HepG2 (cell line): ENCODE measurements around the gene ZNF467. TPM values are rescaled to one million over a fixed set of nuclear protein-coding genes. Genes with fewer than 3 reads are reported as not detected.

Source experiments
- CEBPG ChIP-seq: IDR thresholded peaks from 2 replicates; pipeline ENCODE4 v1.6.1; 2016
- DR1 ChIP-seq: sonication (generic); formaldehyde crosslinking; IDR thresholded peaks from 2 replicates; pipeline ENCODE4 v1.8.0; 2021; ENCODE audit warnings: mild to moderate bottlenecking, missing genetic modification reagents, inconsistent platforms
- GABPB1 ChIP-seq: IDR thresholded peaks from 2 replicates; pipeline ENCODE4 v1.6.1; 2016; ENCODE audit warnings: mild to moderate bottlenecking, missing genetic modification reagents, moderate library complexity, missing compliant biosample characterization
- HNRNPK ChIP-seq: fragments of 200-400 bp; formaldehyde crosslinking; IDR thresholded peaks from 2 replicates; pipeline ENCODE4 v1.6.1; 2018; ENCODE audit warnings: low read length, low read depth, moderate library complexity, mild to moderate bottlenecking; ENCODE audit not compliant: poor library complexity, severe bottlenecking
- HNRNPLL ChIP-seq: fragments of 200-400 bp; formaldehyde crosslinking; IDR thresholded peaks from 2 replicates; pipeline ENCODE4 v1.6.1; 2017; ENCODE audit warnings: mild to moderate bottlenecking, low read depth, low read length; ENCODE audit not compliant: poor library complexity, severe bottlenecking
- HOXA3 ChIP-seq: sonication (generic); formaldehyde crosslinking; IDR thresholded peaks from 2 replicates; pipeline ENCODE4 v1.5.0; 2020; ENCODE audit warnings: missing genetic modification reagents
- KDM5B ChIP-seq: sonication (generic); formaldehyde crosslinking; IDR thresholded peaks from 2 replicates; pipeline ENCODE4 v1.4.0; 2020; ENCODE audit warnings: missing genetic modification reagents, mild to moderate bottlenecking, borderline replicate concordance
- MAX ChIP-seq: IDR thresholded peaks from 2 replicates; pipeline ENCODE4 v1.6.1; 2012; ENCODE audit warnings: inconsistent platforms
- PHF5A ChIP-seq: IDR thresholded peaks from one replicate; pipeline ENCODE4 v1.6.1; 2018; ENCODE audit warnings: low read depth, missing genetic modification reagents; ENCODE audit not compliant: unreplicated experiment
- RBFOX2 ChIP-seq: fragments of 200-400 bp; formaldehyde crosslinking; IDR thresholded peaks from 2 replicates; pipeline ENCODE4 v1.6.1; 2017; ENCODE audit warnings: low read depth, mild to moderate bottlenecking, low read length
- RFX5 ChIP-seq: IDR thresholded peaks from 2 replicates; pipeline ENCODE4 v1.6.1; 2011; ENCODE audit warnings: low read depth, low read length, improper control_type of control experiment
- SOX5 ChIP-seq: IDR thresholded peaks from 2 replicates; pipeline ENCODE4 v1.6.1; 2016; ENCODE audit warnings: borderline replicate concordance
- STAG1 ChIP-seq: sonication (generic); formaldehyde crosslinking; IDR thresholded peaks from 2 replicates; pipeline ENCODE4 v1.4.0; 2020; ENCODE audit warnings: missing genetic modification reagents
- USF2 ChIP-seq, 2 experiments: sonication (generic) in 1 of 2; formaldehyde crosslinking in 1 of 2; IDR thresholded peaks; 2 replicates each; pipeline versions ENCODE4 v1.5.1 to v1.6.1; 2011 to 2020; ENCODE audit warnings: borderline replicate concordance in 1 of 2, low read depth in 1 of 2, low read length in 1 of 2, mild to moderate bottlenecking in 1 of 2, missing genetic modification reagents in 1 of 2, moderate library complexity in 1 of 2
- ZNF329 ChIP-seq: sonication (generic); formaldehyde crosslinking; IDR thresholded peaks from 2 replicates; pipeline ENCODE4 v1.9.0; 2021; ENCODE audit warnings: low read depth, mild to moderate bottlenecking, missing genetic modification reagents
- ZNF431 ChIP-seq: sonication (generic); formaldehyde crosslinking; IDR thresholded peaks from 2 replicates; pipeline ENCODE4 v1.9.0; 2022; ENCODE audit warnings: missing genetic modification reagents, low read depth, mild to moderate bottlenecking, borderline replicate concordance
- ZNF564 ChIP-seq: sonication (generic); formaldehyde crosslinking; IDR thresholded peaks from 2 replicates; pipeline ENCODE4 v1.8.1; 2023; ENCODE audit warnings: mild to moderate bottlenecking, missing genetic modification reagents
- ZNF781 ChIP-seq: sonication (generic); formaldehyde crosslinking; IDR thresholded peaks from 2 replicates; pipeline ENCODE4 v1.5.1; 2020; ENCODE audit warnings: borderline replicate concordance, mild to moderate bottlenecking, missing genetic modification reagents; ENCODE audit errors: not compliant biosample characterization
- ZNF792 ChIP-seq: IDR thresholded peaks from 2 replicates; pipeline ENCODE4 v1.6.1; 2016
- ZNF800 ChIP-seq: sonication (generic); formaldehyde crosslinking; IDR thresholded peaks from 2 replicates; pipeline ENCODE4 v1.4.0; 2020; ENCODE audit warnings: missing genetic modification reagents
- ZNF83 ChIP-seq: sonication (generic); formaldehyde crosslinking; IDR thresholded peaks from 2 replicates; pipeline ENCODE4 v1.4.0; 2020; ENCODE audit warnings: missing genetic modification reagents, mild to moderate bottlenecking, borderline replicate concordance
- polyA plus RNA-seq, 8 experiments: library from polyadenylated mRNA; depleted of rRNA in 3 of 8; stranded (reverse) in 7 of 8; unstranded in 1 of 8; fragments of >200 nt; fragmentation: Illumina TruSeq in 4 of 8; extraction: Trizol in 4 of 8; gene quantifications; 2 replicates each; pipeline versions ENCODE4 v1.2.1 to v1.2.3, GENCODE V29; 2011 to 2016; ENCODE audit warnings: low read depth in 4 of 8, missing spikeins in 1 of 8, mixed read lengths in 1 of 8; ENCODE audit not compliant: insufficient read depth in 1 of 8
- total RNA-seq, 5 experiments: library from RNA; depleted of rRNA; stranded (reverse); fragments of >200 nt; fragmentation: Illumina TruSeq; extraction: Trizol; gene quantifications; 2 replicates each; pipeline ENCODE4 v1.2.3, GENCODE V29; 2016; ENCODE audit warnings: low read depth in 1 of 5
- TF ChIP-seq, protein P1 (sequence below): sonication (generic); formaldehyde crosslinking; IDR thresholded peaks from 2 replicates; pipeline ENCODE4 v1.5.1; 2020; ENCODE audit warnings: missing genetic modification reagents, mild to moderate bottlenecking, borderline replicate concordance
- TF ChIP-seq, protein P2 (sequence below): IDR thresholded peaks from 2 replicates; pipeline ENCODE4 v1.6.1; 2016; ENCODE audit warnings: low read depth, borderline replicate concordance

Gene ZNF467
- total and polyA plus RNA-seq, 2 of the 13 experiments (the other 11 are each of a cell fraction or from before 2014, with no cell fraction given): 0.03 TPM; not detected in 1

- no peak for TF ChIP-seq RFX5
- TF ChIP-seq ZNF800: no peak
- no peak for TF ChIP-seq USF2 (IDR thresholded peaks at IDR 0.05; ENCODE audit: low read depth, low read length)
- no peak for TF ChIP-seq USF2 (CRISPR knock-in tag; IDR thresholded peaks at IDR 0.05; ENCODE audit: borderline replicate concordance)
- no peak for TF ChIP-seq ZNF792
- TF ChIP-seq ZNF431: no peak
- no peak for TF ChIP-seq ZNF564
- peak; percentile 88 for TF ChIP-seq HNRNPK
- TF ChIP-seq GABPB1 (CRISPR knock-in tag): peak; percentile 41; the same call in 1 of the 2 replicates
- 0 out of 2 replicates have a peak, but pooled peaks have one; percentile 34 for TF ChIP-seq MAX
- no peak for TF ChIP-seq ZNF329 (CRISPR knock-in tag)
- TF ChIP-seq DR1 (CRISPR knock-in tag): no peak
- no peak for TF ChIP-seq STAG1 (CRISPR knock-in tag)
- TF ChIP-seq, protein P1, sequence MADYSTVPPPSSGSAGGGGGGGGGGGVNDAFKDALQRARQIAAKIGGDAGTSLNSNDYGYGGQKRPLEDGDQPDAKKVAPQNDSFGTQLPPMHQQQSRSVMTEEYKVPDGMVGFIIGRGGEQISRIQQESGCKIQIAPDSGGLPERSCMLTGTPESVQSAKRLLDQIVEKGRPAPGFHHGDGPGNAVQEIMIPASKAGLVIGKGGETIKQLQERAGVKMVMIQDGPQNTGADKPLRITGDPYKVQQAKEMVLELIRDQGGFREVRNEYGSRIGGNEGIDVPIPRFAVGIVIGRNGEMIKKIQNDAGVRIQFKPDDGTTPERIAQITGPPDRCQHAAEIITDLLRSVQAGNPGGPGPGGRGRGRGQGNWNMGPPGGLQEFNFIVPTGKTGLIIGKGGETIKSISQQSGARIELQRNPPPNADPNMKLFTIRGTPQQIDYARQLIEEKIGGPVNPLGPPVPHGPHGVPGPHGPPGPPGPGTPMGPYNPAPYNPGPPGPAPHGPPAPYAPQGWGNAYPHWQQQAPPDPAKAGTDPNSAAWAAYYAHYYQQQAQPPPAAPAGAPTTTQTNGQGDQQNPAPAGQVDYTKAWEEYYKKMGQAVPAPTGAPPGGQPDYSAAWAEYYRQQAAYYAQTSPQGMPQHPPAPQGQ (CRISPR knock-in tag): no peak
- TF ChIP-seq SOX5 (CRISPR knock-in tag): no peak
- TF ChIP-seq, protein P2, sequence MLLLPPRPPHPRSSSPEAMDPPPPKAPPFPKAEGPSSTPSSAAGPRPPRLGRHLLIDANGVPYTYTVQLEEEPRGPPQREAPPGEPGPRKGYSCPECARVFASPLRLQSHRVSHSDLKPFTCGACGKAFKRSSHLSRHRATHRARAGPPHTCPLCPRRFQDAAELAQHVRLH (CRISPR knock-in tag): no peak
- peak; percentile 44; the same call in 1 of the 2 replicates for TF ChIP-seq RBFOX2
- no peak for TF ChIP-seq HNRNPLL
- no peak for TF ChIP-seq CEBPG (CRISPR knock-in tag)
- TF ChIP-seq KDM5B: no peak
- TF ChIP-seq HOXA3 (CRISPR knock-in tag): no peak
- no peak for TF ChIP-seq ZNF83 (CRISPR knock-in tag)
- TF ChIP-seq PHF5A (CRISPR knock-in tag): no peak
- TF ChIP-seq ZNF781: no peak
Measured at GRCh38 chr7:149771720-149772240, 1.6 kb downstream of the ZNF467 start (continued).
